Breast epithelium (tissue), 3 donors: ENCODE data around the gene CTNNBL1.

Experiments
- POLR2AphosphoS5 ChIP-seq, 3 donors: sonication (generic); formaldehyde crosslinking; IDR thresholded peaks; one replicate each; pipeline ENCODE4 v1.6.1; 2017; ENCODE audit warnings: antibody characterized with exemption in 3 of 3
- TF ChIP-seq, protein P1 (sequence below), 3 donors: fragments of 450-650 bp; IDR thresholded peaks; one replicate each; pipeline ENCODE4 v1.5.1; 2016 to 2017; ENCODE audit warnings: antibody characterized with exemption in 3 of 3, mild to moderate bottlenecking in 3 of 3, moderate library complexity in 3 of 3

DNA sequence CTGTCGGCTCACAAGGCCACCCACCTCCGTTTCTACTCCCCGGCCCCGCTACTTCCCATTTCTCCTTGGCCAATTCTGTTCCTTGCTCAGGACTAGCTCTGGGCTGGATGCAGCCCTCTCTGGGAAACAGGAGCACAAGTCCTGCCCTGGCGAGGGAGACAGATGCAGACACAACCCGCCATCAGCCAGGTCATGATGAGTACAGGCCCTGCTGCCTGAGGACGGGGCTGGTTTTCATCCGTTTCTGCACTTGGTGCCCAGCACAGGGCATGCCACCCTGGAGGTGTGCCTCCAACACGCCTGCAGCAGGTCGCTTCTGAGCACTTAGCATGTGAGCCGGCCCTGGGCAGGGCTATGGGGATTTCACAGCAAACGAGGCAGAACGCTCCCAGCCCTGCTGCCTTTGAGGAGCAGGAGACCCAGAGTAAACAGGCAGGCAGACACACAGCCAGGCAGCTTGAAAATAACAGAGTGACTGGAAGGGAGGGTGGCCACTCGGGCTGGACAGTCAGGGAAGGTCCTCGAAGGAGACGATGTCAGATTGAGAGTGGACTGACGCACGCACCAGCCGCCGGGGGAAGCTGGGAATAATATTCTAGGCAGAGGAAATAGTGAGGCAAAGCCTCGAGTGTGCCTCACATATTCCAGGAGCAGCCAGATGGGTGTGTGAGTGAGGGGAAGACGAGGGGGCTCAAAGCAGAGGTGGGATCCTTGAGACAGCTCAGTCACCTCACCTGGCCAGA, 187.9 kb downstream of the CTNNBL1 start:
- no peak for TF ChIP-seq POLR2AphosphoS5 (IDR thresholded peaks at IDR 0.05)
- TF ChIP-seq, protein P1, sequence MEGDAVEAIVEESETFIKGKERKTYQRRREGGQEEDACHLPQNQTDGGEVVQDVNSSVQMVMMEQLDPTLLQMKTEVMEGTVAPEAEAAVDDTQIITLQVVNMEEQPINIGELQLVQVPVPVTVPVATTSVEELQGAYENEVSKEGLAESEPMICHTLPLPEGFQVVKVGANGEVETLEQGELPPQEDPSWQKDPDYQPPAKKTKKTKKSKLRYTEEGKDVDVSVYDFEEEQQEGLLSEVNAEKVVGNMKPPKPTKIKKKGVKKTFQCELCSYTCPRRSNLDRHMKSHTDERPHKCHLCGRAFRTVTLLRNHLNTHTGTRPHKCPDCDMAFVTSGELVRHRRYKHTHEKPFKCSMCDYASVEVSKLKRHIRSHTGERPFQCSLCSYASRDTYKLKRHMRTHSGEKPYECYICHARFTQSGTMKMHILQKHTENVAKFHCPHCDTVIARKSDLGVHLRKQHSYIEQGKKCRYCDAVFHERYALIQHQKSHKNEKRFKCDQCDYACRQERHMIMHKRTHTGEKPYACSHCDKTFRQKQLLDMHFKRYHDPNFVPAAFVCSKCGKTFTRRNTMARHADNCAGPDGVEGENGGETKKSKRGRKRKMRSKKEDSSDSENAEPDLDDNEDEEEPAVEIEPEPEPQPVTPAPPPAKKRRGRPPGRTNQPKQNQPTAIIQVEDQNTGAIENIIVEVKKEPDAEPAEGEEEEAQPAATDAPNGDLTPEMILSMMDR (IDR thresholded peaks at IDR 0.05), result no peak
